ENCODE measurements around the gene EPC1. TPM values are rescaled to one million over a fixed set of nuclear protein-coding genes. Genes with fewer than 3 reads are reported as not detected.
"Not testable (repeated sequence)": the region's sequence is repeated elsewhere in the genome, so short reads cannot be mapped to it uniquely, and the experiment has no call there.

Gene EPC1
- total RNA-seq, 4 donors from 2014 or later, result 40.3 to 148 (median 62.2) TPM

DNA sequence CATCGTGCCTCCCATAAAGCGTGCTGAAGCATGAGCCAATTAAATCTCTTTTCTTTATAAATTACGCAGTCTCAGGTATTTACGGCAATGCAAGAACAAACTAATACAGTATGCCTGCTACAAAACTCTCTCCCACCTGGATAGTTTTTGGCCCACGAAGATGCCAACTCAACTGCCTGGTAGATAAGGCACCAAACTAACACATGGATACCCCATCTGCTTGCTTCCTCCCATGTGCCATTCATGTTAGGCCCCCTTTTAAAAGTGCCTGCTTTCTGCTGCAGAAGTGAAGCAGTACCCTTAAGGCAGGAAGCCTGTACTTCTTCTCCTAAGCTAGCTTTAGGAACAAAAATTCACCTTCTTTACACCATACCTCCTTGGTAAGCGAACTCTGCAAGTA lies 15.6 kb upstream of the EPC1 start:
- Histone ChIP-seq H3K9me3 (no peaks in the 10 kb centered on the region), H3K27ac (no peak overlapping the region), H3K4me1 (peaks cover 7 to 54% (median 22%) of the 10 kb centered on the region in 4 donors), H3K4me3 (no peak overlapping the region), H3K36me3 (no peaks in the 10 kb centered on the region), H3K27me3 (no peaks in the 10 kb centered on the region)
- 88% methylated on average over 6 of the region's 6 CpGs; no CpG with 5 or more reads in 1 of the 2 donors for WGBS, 2 donors (ENCODE audit: low coverage in 1 of 2)
- TF ChIP-seq POLR2A (IDR thresholded peaks at IDR 0.05) (no peak), POLR2AphosphoS5 (IDR thresholded peaks at IDR 0.05) (no peak), EP300 (IDR thresholded peaks at IDR 0.05; ENCODE audit: low read depth) (no peak)
- TF ChIP-seq, protein P1, sequence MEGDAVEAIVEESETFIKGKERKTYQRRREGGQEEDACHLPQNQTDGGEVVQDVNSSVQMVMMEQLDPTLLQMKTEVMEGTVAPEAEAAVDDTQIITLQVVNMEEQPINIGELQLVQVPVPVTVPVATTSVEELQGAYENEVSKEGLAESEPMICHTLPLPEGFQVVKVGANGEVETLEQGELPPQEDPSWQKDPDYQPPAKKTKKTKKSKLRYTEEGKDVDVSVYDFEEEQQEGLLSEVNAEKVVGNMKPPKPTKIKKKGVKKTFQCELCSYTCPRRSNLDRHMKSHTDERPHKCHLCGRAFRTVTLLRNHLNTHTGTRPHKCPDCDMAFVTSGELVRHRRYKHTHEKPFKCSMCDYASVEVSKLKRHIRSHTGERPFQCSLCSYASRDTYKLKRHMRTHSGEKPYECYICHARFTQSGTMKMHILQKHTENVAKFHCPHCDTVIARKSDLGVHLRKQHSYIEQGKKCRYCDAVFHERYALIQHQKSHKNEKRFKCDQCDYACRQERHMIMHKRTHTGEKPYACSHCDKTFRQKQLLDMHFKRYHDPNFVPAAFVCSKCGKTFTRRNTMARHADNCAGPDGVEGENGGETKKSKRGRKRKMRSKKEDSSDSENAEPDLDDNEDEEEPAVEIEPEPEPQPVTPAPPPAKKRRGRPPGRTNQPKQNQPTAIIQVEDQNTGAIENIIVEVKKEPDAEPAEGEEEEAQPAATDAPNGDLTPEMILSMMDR (IDR thresholded peaks at IDR 0.05), result no peak
- no peak for DNase-seq
- intact Hi-C loops (cut with DNase I; ENCODE audit: low total_unique reads), result no loop called here
- in situ Hi-C loops (cut with MboI; ENCODE audit: low pct_ligation_motif_present in 1 of 4, low pct_unique_long_range_greater_than_20kb in 1 of 4, low sequenced_read_pairs in 3 of 4), result loop anchor here in 1 of 4 donors (25.0 kb wide), 1 partner anchor 100 kb away; no protein-coding TSS in a partner anchor

DNA sequence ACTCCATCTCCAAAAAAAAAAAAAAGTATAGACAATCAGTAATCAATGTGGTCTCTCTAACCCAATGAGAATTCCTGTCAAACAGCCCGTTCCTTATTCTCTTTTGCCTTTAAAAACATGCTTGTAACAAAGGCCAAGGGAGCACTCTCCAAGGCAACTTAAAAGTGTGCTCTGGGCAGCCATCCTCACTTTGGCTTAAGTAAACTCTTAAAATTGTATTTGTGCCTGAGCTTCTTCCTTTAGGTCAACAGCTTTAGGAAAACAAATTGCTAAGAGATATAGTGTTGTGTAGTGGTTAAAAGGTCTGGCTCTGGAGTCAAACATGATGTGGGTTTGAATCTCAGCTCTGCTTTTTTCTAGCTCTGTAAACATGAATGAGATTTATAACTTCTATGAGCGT lies 13.9 kb upstream of the EPC1 start:
- in situ Hi-C loops (cut with MboI; ENCODE audit: low pct_ligation_motif_present in 1 of 4, low pct_unique_long_range_greater_than_20kb in 1 of 4, low sequenced_read_pairs in 3 of 4), result loop anchor here in 1 of 4 donors (25.0 kb wide), 1 partner anchor 99 kb away; no protein-coding TSS in a partner anchor
- H3K27me3 ChIP-seq, result no peaks in the 10 kb centered on the region
- WGBS, 2 donors (ENCODE audit: low coverage in 1 of 2), result 63 to 78% methylated on average over 2 of the region's 2 CpGs
- no peak for DNase-seq
- TF ChIP-seq POLR2A (IDR thresholded peaks at IDR 0.05) (no peak), EP300 (IDR thresholded peaks at IDR 0.05; ENCODE audit: low read depth) (no peak), POLR2AphosphoS5 (IDR thresholded peaks at IDR 0.05) (no peak)
- TF ChIP-seq, protein P1 (IDR thresholded peaks at IDR 0.05), result no peak
- H3K9me3 ChIP-seq, result no peaks in the 10 kb centered on the region
- no peak overlapping the region for H3K27ac ChIP-seq
- peaks cover 9 to 37% (median 11%) of the 10 kb centered on the region in 4 donors for H3K4me1 ChIP-seq
- H3K36me3 ChIP-seq, result no peaks in the 10 kb centered on the region
- intact Hi-C loops (cut with DNase I; ENCODE audit: low total_unique reads), result no loop called here
- H3K4me3 ChIP-seq, result no peak overlapping the region

DNA sequence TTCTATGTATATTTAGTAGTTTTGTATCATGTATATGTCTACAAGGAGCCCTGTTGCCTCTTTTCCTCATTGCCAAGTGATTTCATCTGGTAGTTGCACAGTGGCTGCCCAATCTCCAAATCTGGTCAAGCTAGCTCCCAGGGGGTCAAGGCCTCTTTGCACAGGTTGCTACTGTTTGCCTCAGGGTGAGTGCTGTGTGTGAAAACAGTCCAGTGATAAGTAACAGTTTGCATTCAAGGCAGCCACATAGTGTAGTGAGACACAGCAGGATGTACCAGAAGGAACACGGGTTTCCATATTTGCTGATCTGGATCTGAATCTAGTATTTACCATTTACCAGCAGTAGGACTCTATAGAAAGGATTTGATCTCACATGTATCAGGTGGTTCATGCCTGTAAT lies 13.3 kb upstream of the EPC1 start:
- Histone ChIP-seq H3K9me3 (no peaks in the 10 kb centered on the region), H3K4me3 (no peak overlapping the region), H3K27ac (no peak overlapping the region), H3K36me3 (no peaks in the 10 kb centered on the region), H3K4me1 (peaks cover 9 to 31% (median 10%) of the 10 kb centered on the region in 4 donors), H3K27me3 (no peaks in the 10 kb centered on the region)
- TF ChIP-seq, protein P1 (IDR thresholded peaks at IDR 0.05), result no peak
- no peak for TF ChIP-seq POLR2AphosphoS5 (IDR thresholded peaks at IDR 0.05)
- TF ChIP-seq POLR2A (IDR thresholded peaks at IDR 0.05), result no peak
- no peak for TF ChIP-seq EP300 (IDR thresholded peaks at IDR 0.05; ENCODE audit: low read depth)
- 100% methylated on average over 1 of the region's 1 CpG; no CpG with 5 or more reads in 1 of the 2 donors for WGBS, 2 donors (ENCODE audit: low coverage in 1 of 2)
- DNase-seq, result no peak
- in situ Hi-C loops (cut with MboI; ENCODE audit: low pct_ligation_motif_present in 1 of 4, low pct_unique_long_range_greater_than_20kb in 1 of 4, low sequenced_read_pairs in 3 of 4) (loop anchor here in 1 of 4 donors (25.0 kb wide), 1 partner anchor 98 kb away; no protein-coding TSS in a partner anchor), intact Hi-C loops (cut with DNase I; ENCODE audit: low total_unique reads) (no loop called here)

DNA sequence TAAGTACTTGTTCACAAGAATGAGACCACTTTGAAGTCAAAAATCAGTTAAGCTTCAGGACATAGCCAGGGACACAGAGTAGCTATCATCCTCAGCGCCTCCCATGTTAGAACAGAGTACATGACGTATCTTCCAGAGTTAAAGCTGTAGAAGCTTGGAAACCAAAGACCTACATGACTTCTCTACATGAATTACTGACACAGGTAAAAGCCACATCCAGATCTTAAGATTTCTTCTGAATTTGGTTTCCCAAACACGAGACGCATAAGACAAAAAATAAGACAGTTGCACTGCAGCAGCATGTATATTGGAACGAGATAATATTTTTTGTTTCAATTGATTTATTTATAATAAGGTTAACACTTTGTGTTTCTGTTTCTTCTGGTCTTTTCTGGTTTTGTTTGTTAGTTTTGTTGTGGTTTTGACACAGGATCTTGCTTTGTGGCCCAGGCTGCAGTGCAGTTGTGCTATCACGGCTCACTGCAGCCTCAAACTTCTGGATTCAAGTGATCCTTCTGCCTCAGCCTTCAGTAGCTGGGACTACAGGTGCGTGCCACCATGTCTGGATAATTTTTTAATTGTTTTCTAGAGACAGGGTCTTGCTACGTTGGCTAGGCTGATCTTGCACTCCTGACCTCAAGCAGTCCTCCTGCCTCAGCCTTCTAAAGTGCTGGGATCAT lies 10.2 kb upstream of the EPC1 start:
- Histone ChIP-seq H3K36me3 (no peaks in the 10 kb centered on the region), H3K27me3 (no peaks in the 10 kb centered on the region), H3K4me1 (peaks cover 8 to 44% (median 21%) of the 10 kb centered on the region in 4 donors), H3K27ac (peak overlapping the region in 1 of 4 donors; percentile 9), H3K9me3 (no peaks in the 10 kb centered on the region), H3K4me3 (no peak overlapping the region)
- intact Hi-C loops (cut with DNase I; ENCODE audit: low total_unique reads) (no loop called here), in situ Hi-C loops (cut with MboI; ENCODE audit: low pct_ligation_motif_present in 1 of 4, low pct_unique_long_range_greater_than_20kb in 1 of 4, low sequenced_read_pairs in 3 of 4) (loop anchor here in 2 of 4 donors (10.0 to 25.0 kb wide), 2 partner anchors 95 to 102 kb away; no protein-coding TSS in a partner anchor)
- no peak for DNase-seq
- TF ChIP-seq, protein P1 (IDR thresholded peaks at IDR 0.05), result no peak
- TF ChIP-seq POLR2AphosphoS5 (IDR thresholded peaks at IDR 0.05) (no peak), EP300 (IDR thresholded peaks at IDR 0.05; ENCODE audit: low read depth) (no peak), POLR2A (IDR thresholded peaks at IDR 0.05) (no peak)
- WGBS, 2 donors (ENCODE audit: low coverage in 1 of 2), result 84 to 90% methylated on average over 7 to 8 of the region's 8 CpGs

DNA sequence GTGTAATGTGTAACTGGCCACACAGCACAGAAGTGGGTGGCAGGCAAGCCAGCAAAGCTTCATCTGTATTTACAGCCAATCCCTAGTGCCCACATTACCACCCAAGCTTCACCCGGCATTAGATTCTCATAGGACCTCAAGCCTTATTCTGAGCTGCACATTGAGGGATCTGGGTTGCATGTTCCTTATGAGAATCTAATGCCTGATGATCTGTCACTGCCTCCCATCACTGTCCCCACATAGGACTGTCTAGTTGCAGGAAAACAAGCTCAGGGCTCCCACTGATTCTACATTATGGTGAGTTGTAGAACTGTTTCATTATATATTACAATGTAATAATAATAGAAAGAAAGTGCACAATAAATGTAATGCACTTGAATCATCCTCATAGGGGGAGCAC lies 7.7 kb upstream of the EPC1 start:
- H3K9me3 ChIP-seq; H3K36me3 ChIP-seq; H3K4me3 ChIP-seq; DNase-seq; H3K27me3 ChIP-seq; intact Hi-C loops (cut with DNase I; ENCODE audit: low total_unique reads); H3K27ac ChIP-seq: not testable (repeated sequence)
- in situ Hi-C loops (cut with MboI; ENCODE audit: low pct_ligation_motif_present in 1 of 4, low pct_unique_long_range_greater_than_20kb in 1 of 4, low sequenced_read_pairs in 3 of 4), result loop anchor here in 2 of 4 donors (10.0 to 25.0 kb wide), 2 partner anchors 92 to 100 kb away; no protein-coding TSS in a partner anchor
- peaks cover 14 to 51% (median 30%) of the 10 kb centered on the region in 4 donors for H3K4me1 ChIP-seq
- WGBS, 2 donors (ENCODE audit: low coverage in 1 of 2), result 50 to 100% methylated on average over 1 of the region's 1 CpG
